WTC11 (cell line): ENCODE data around the gene C19orf67. TPM values are rescaled to one million over a fixed set of nuclear protein-coding genes. Genes with fewer than 3 reads are reported as not detected.

ENCODE experiments used
- ATAC-seq: fragments of 200-7000 bp; cut with Tn5 transposase; 2 replicates; pipeline ENCODE4 v1.10.0; 2021; ENCODE audit warnings: mild to moderate bottlenecking, moderate library complexity
- CTCF ChIA-PET: fragments of 300-600 bp; sonication (Branson Sonifier 250); formaldehyde crosslinking; loops from one replicate; lab custom pipeline; 2021; ENCODE audit warnings: antibody characterized with exemption; lab: Charles Lee
- POLR2A ChIA-PET: fragments of 350-600 bp; sonication (Branson Sonifier 250); formaldehyde crosslinking; loops from one replicate; lab custom pipeline; 2021; ENCODE audit warnings: antibody characterized with exemption; lab: Charles Lee
- DNase-seq: peaks from one replicate; pipeline ENCODE4 v3.0.0; 2021; ENCODE audit warnings: low spot score
- H3K27ac Mint-ChIP-seq: 2 replicates; pipeline ENCODE4 v1.8.0; 2021; ENCODE audit warnings: mixed read lengths
- H3K27me3 Mint-ChIP-seq: 2 replicates; pipeline ENCODE4 v1.8.0; 2021; ENCODE audit warnings: low read depth, mild to moderate bottlenecking, moderate library complexity, mixed read lengths
- H3K36me3 Mint-ChIP-seq: 2 replicates; pipeline ENCODE4 v1.8.0; 2021; ENCODE audit warnings: mixed read lengths
- H3K4me1 Mint-ChIP-seq: 2 replicates; pipeline ENCODE4 v1.8.0; 2022; ENCODE audit warnings: mixed read lengths
- H3K4me3 Mint-ChIP-seq: 2 replicates; pipeline ENCODE4 v1.8.0; 2021; ENCODE audit warnings: mild to moderate bottlenecking, moderate library complexity, mixed read lengths
- H3K9me3 Mint-ChIP-seq: 2 replicates; pipeline ENCODE4 v1.8.0; 2021; ENCODE audit warnings: mixed read lengths
- AFF4 ChIP-seq: sonication (generic); formaldehyde crosslinking; IDR thresholded peaks from 2 replicates; pipeline ENCODE4 v1.8.1; 2023; ENCODE audit warnings: mild to moderate bottlenecking, missing genetic modification reagents, borderline replicate concordance
- ARID4B ChIP-seq: sonication (generic); formaldehyde crosslinking; IDR thresholded peaks from 2 replicates; pipeline ENCODE4 v1.8.0; 2023; ENCODE audit warnings: missing genetic modification reagents, mild to moderate bottlenecking, borderline replicate concordance
- CDX4 ChIP-seq: fragments of 250-450 bp; sonication (Bioruptor Pico); IDR thresholded peaks from 2 replicates; pipeline ENCODE4 v1.9.0; 2021; ENCODE audit warnings: moderate library complexity, mild to moderate bottlenecking, inconsistent platforms, borderline replicate concordance
- GTF2I ChIP-seq: fragments of 250-450 bp; sonication (Bioruptor Pico); conservative IDR thresholded peaks from 2 replicates; pipeline ENCODE4 v1.4.0; 2021; ENCODE audit warnings: mild to moderate bottlenecking
- NFATC4 ChIP-seq: fragments of 250-450 bp; sonication (Bioruptor Pico); IDR thresholded peaks from 2 replicates; pipeline ENCODE4 v1.9.0; 2021; ENCODE audit warnings: mild to moderate bottlenecking
- NR1H2 ChIP-seq: sonication (generic); formaldehyde crosslinking; IDR thresholded peaks from 2 replicates; pipeline ENCODE4 v1.9.0; 2021; ENCODE audit warnings: mild to moderate bottlenecking, moderate library complexity, missing genetic modification reagents
- RORB ChIP-seq: fragments of 250-450 bp; sonication (Bioruptor Pico); IDR thresholded peaks from 2 replicates; pipeline ENCODE4 v1.9.0; 2021; ENCODE audit warnings: mild to moderate bottlenecking
- TP53 ChIP-seq: sonication (generic); formaldehyde crosslinking; IDR thresholded peaks from 2 replicates; pipeline ENCODE4 v1.8.1; 2023; ENCODE audit warnings: mild to moderate bottlenecking, missing genetic modification reagents
- ZBTB21 ChIP-seq: sonication (generic); formaldehyde crosslinking; IDR thresholded peaks from 2 replicates; pipeline ENCODE4 v1.8.1; 2023; ENCODE audit warnings: mild to moderate bottlenecking, missing genetic modification reagents, borderline replicate concordance
- ZBTB43 ChIP-seq: sonication (generic); formaldehyde crosslinking; IDR thresholded peaks from 2 replicates; pipeline ENCODE4 v1.8.1; 2023; ENCODE audit warnings: mild to moderate bottlenecking, missing genetic modification reagents
- ZNF138 ChIP-seq: sonication (generic); formaldehyde crosslinking; conservative IDR thresholded peaks from 2 replicates; pipeline ENCODE4 v1.8.1; 2022; ENCODE audit warnings: mild to moderate bottlenecking, moderate library complexity, missing genetic modification reagents
- total RNA-seq: library from RNA; stranded (reverse); gene quantifications from 3 replicates; pipeline ENCODE4 v1.2.3, GENCODE V29; 2021
- TF ChIP-seq, protein P1 (sequence below): sonication (generic); formaldehyde crosslinking; IDR thresholded peaks from 2 replicates; pipeline ENCODE4 v1.8.1; 2022; ENCODE audit warnings: low read depth, mild to moderate bottlenecking, moderate library complexity, missing genetic modification reagents, borderline replicate concordance
- TF ChIP-seq, protein P2 (sequence below): sonication (generic); formaldehyde crosslinking; IDR thresholded peaks from 2 replicates; pipeline ENCODE4 v1.8.0; 2022; ENCODE audit warnings: missing genetic modification reagents
- TF ChIP-seq, protein P3 (sequence below): sonication (generic); formaldehyde crosslinking; IDR thresholded peaks from 2 replicates; pipeline ENCODE4 v1.8.1; 2022; ENCODE audit warnings: mild to moderate bottlenecking, missing genetic modification reagents, moderate library complexity, borderline replicate concordance
- TF ChIP-seq, protein P4 (sequence below): sonication (generic); formaldehyde crosslinking; IDR thresholded peaks from 2 replicates; pipeline ENCODE4 v1.8.1; 2023; ENCODE audit warnings: mild to moderate bottlenecking, moderate library complexity, missing genetic modification reagents

C19orf67 gene
- total RNA-seq, 1 experiment from 2014 or later, result 0.35 TPM

DNA sequence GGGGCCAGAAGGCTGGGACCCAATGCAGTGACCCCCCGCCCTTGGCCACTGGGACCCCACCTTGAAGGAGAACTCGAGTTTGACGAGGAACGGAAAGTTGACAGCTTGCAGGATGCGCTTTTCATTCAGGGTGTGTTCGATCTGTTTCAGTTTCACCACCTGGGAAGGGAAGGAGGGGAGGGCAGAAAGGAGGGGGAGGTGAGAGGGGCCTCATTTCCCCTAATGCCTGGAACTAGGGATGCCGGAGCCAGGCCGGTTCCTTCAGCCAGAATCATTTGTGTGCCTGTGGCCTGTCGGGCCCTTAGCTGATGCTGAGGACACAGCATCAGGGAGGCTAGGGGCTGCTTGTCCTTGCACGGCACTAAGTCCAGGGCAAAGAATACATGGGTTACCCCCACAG lies 17.2 kb upstream of the C19orf67 start:
- POLR2A ChIA-PET, result no interaction called here
- H3K27me3 Mint-ChIP-seq, result no peaks in the 10 kb centered on the region

DNA sequence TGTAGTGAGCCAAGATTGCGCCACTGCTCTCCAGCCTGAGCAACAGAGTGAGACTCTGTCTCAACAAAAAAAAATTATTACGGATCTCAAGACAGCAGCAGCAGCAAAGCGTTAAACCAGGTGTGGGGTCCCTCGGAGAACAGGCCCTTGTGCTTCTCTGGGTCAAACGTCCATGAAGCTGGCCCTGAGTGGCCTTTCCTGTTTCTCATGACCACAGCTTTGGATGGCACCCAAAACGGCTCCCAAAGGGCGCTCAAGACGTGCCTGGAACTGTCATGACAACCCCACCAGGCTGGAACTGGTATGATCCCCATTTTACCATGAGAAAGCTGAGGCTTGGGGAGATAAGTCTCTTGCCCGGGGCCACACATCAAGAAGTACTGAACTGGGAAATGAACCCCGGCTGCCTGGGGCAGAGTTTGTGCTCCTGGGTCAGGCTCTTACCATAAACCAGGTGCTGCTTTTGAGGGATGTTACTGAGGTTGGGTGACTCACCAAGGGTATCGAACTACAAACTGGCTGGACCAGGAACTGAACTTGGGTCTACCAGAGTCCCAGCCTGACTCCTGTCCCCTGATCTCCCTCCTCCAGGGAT lies 16.6 kb upstream of the C19orf67 start:
- ChIA-PET POLR2A (no interaction called here), CTCF (interaction anchor here (1.1 to 1.3 kb wide), 2 partner anchors 13 to 34 kb away, joined by 3 to 4 read pairs; partner anchors contain the start of gene ASF1B)
- Mint-ChIP-seq H3K27ac (no peak overlapping the region), H3K9me3 (no peaks in the 10 kb centered on the region), H3K27me3 (no peaks in the 10 kb centered on the region), H3K4me3 (no peak overlapping the region), H3K36me3 (no peaks in the 10 kb centered on the region), H3K4me1 (no peaks in the 10 kb centered on the region)
- ATAC-seq (no peak), DNase-seq (no peak)
- TF ChIP-seq RORB (CRISPR knock-in tag) (no peak), GTF2I (CRISPR knock-in tag) (no peak), NFATC4 (CRISPR knock-in tag) (no peak), ZNF138 (CRISPR knock-in tag) (no peak), ARID4B (no peak), NR1H2 (no peak), AFF4 (CRISPR knock-in tag) (no peak), CDX4 (CRISPR knock-in tag) (no peak), ZBTB43 (CRISPR knock-in tag) (no peak)
- TF ChIP-seq, protein P1, sequence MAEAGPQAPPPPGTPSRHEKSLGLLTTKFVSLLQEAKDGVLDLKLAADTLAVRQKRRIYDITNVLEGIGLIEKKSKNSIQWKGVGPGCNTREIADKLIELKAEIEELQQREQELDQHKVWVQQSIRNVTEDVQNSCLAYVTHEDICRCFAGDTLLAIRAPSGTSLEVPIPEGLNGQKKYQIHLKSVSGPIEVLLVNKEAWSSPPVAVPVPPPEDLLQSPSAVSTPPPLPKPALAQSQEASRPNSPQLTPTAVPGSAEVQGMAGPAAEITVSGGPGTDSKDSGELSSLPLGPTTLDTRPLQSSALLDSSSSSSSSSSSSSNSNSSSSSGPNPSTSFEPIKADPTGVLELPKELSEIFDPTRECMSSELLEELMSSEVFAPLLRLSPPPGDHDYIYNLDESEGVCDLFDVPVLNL (CRISPR knock-in tag), result no peak
- TF ChIP-seq, protein P2, sequence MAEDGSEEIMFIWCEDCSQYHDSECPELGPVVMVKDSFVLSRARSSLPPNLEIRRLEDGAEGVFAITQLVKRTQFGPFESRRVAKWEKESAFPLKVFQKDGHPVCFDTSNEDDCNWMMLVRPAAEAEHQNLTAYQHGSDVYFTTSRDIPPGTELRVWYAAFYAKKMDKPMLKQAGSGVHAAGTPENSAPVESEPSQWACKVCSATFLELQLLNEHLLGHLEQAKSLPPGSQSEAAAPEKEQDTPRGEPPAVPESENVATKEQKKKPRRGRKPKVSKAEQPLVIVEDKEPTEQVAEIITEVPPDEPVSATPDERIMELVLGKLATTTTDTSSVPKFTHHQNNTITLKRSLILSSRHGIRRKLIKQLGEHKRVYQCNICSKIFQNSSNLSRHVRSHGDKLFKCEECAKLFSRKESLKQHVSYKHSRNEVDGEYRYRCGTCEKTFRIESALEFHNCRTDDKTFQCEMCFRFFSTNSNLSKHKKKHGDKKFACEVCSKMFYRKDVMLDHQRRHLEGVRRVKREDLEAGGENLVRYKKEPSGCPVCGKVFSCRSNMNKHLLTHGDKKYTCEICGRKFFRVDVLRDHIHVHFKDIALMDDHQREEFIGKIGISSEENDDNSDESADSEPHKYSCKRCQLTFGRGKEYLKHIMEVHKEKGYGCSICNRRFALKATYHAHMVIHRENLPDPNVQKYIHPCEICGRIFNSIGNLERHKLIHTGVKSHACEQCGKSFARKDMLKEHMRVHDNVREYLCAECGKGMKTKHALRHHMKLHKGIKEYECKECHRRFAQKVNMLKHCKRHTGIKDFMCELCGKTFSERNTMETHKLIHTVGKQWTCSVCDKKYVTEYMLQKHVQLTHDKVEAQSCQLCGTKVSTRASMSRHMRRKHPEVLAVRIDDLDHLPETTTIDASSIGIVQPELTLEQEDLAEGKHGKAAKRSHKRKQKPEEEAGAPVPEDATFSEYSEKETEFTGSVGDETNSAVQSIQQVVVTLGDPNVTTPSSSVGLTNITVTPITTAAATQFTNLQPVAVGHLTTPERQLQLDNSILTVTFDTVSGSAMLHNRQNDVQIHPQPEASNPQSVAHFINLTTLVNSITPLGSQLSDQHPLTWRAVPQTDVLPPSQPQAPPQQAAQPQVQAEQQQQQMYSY, result no peak
- TF ChIP-seq, protein P3, sequence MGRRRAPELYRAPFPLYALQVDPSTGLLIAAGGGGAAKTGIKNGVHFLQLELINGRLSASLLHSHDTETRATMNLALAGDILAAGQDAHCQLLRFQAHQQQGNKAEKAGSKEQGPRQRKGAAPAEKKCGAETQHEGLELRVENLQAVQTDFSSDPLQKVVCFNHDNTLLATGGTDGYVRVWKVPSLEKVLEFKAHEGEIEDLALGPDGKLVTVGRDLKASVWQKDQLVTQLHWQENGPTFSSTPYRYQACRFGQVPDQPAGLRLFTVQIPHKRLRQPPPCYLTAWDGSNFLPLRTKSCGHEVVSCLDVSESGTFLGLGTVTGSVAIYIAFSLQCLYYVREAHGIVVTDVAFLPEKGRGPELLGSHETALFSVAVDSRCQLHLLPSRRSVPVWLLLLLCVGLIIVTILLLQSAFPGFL (CRISPR knock-in tag), result no peak
- TF ChIP-seq, protein P4, sequence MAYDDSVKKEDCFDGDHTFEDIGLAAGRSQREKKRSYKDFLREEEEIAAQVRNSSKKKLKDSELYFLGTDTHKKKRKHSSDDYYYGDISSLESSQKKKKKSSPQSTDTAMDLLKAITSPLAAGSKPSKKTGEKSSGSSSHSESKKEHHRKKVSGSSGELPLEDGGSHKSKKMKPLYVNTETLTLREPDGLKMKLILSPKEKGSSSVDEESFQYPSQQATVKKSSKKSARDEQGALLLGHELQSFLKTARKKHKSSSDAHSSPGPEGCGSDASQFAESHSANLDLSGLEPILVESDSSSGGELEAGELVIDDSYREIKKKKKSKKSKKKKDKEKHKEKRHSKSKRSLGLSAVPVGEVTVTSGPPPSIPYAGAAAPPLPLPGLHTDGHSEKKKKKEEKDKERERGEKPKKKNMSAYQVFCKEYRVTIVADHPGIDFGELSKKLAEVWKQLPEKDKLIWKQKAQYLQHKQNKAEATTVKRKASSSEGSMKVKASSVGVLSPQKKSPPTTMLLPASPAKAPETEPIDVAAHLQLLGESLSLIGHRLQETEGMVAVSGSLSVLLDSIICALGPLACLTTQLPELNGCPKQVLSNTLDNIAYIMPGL (CRISPR knock-in tag), result no peak

More for the DNA sequence above, 17.2 kb upstream of the C19orf67 start:
- TF ChIP-seq ZBTB21 (CRISPR knock-in tag) (no peak), TP53 (CRISPR knock-in tag) (no peak)
- Mint-ChIP-seq H3K4me3 (no peak overlapping the region), H3K27ac (no peak overlapping the region), H3K4me1 (no peaks in the 10 kb centered on the region), H3K36me3 (no peaks in the 10 kb centered on the region), H3K9me3 (no peaks in the 10 kb centered on the region)
- no peak for DNase-seq
- CTCF ChIA-PET, result interaction anchor here (1.1 to 1.5 kb wide), 4 partner anchors 9 to 34 kb away, joined by 3 to 4 read pairs (median 3); partner anchors contain the start of gene ASF1B
- ATAC-seq, result no peak
